ENCODE data around the gene ARID5A. TPM values are rescaled to one million over a fixed set of nuclear protein-coding genes. Genes with fewer than 3 reads are reported as not detected.

The ARID5A gene
- total RNA-seq, 1 experiment from 2014 or later, result 13.9 TPM

DNA sequence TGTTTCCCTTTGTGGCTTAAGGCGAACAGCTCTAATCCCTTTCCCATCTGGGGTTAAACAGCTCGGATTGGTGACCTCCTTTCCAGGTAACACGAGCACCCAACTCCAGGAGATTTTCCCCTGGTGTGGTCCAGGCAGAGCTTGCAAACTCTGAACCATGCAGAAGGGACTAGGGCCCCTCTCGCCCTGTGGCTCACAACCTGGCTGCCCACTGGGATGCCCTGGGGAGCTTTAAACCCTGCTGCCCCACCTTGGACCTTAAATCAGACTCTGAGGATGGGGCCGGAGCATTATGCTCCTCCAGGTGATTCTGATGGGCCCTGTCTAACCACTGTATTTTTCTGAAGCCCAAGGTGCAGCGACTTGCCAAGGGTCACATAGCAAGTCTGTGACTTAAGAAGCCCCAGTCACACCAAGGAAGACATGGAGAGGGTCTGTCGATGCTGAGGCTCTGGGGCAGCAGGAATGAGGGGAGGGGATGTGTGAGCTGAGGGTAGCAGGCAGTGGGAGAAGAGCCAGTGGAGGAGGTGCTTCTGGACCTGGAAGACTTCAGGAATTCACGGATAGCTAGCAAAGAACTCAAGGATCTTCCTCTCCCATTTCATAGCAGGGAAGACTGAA, 5.9 kb downstream of the ARID5A start:
- CTCF ChIA-PET, result interaction anchor here (1.2 to 6.6 kb wide), 4 partner anchors 7 to 33 kb away, joined by 4 to 117 read pairs (median 32); no protein-coding TSS in a partner anchor

GRCh38 chr2:96546321-96546720, 9.8 kb downstream of the ARID5A start:
- DNase-seq (ENCODE audit: low spot score), result no peak
- POLR2A ChIA-PET, result no interaction called here
- no peaks in the 10 kb centered on the region; the same call in 1 of the 2 replicates for H3K27me3 Mint-ChIP-seq (ENCODE audit: low read depth)
- CTCF ChIA-PET, result interaction anchor here (1.1 kb wide), 1 partner anchor 139 kb away, joined by 3 read pairs; no protein-coding TSS in a partner anchor
- no peak overlapping the region for H3K4me3 Mint-ChIP-seq
- peaks cover 9% of the 10 kb centered on the region for H3K9me3 Mint-ChIP-seq
- ATAC-seq, result no peak
- H3K36me3 Mint-ChIP-seq, result peaks cover 15% of the 10 kb centered on the region
- H3K27ac Mint-ChIP-seq, result no peak overlapping the region
- peaks cover 26% of the 10 kb centered on the region for H3K4me1 Mint-ChIP-seq
- TF ChIP-seq HMGA2 (CRISPR knock-in tag; IDR thresholded peaks at IDR 0.05) (no peak), SP1 (CRISPR knock-in tag; conservative IDR thresholded peaks at IDR 0.05) (no peak), ZNF121 (CRISPR knock-in tag; IDR thresholded peaks at IDR 0.05) (no peak), ZNF423 (CRISPR knock-in tag; IDR thresholded peaks at IDR 0.05) (no peak), KAT7 (CRISPR knock-in tag; IDR thresholded peaks at IDR 0.05; ENCODE audit: borderline replicate concordance) (no peak), IRF2 (CRISPR knock-in tag; IDR thresholded peaks at IDR 0.05; ENCODE audit: borderline replicate concordance, low read depth) (no peak), NFATC4 (CRISPR knock-in tag; IDR thresholded peaks at IDR 0.05) (no peak), FOXK1 (CRISPR knock-in tag; IDR thresholded peaks at IDR 0.05) (no peak), CREB1 (CRISPR knock-in tag; IDR thresholded peaks at IDR 0.05) (no peak)
- TF ChIP-seq, protein P1, sequence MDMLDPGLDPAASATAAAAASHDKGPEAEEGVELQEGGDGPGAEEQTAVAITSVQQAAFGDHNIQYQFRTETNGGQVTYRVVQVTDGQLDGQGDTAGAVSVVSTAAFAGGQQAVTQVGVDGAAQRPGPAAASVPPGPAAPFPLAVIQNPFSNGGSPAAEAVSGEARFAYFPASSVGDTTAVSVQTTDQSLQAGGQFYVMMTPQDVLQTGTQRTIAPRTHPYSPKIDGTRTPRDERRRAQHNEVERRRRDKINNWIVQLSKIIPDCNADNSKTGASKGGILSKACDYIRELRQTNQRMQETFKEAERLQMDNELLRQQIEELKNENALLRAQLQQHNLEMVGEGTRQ (CRISPR knock-in tag; IDR thresholded peaks at IDR 0.05), result no peak
- TF ChIP-seq, protein P2, sequence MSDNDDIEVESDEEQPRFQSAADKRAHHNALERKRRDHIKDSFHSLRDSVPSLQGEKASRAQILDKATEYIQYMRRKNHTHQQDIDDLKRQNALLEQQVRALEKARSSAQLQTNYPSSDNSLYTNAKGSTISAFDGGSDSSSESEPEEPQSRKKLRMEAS (CRISPR knock-in tag; IDR thresholded peaks at IDR 0.05), result no peak
- TF ChIP-seq, protein P3, sequence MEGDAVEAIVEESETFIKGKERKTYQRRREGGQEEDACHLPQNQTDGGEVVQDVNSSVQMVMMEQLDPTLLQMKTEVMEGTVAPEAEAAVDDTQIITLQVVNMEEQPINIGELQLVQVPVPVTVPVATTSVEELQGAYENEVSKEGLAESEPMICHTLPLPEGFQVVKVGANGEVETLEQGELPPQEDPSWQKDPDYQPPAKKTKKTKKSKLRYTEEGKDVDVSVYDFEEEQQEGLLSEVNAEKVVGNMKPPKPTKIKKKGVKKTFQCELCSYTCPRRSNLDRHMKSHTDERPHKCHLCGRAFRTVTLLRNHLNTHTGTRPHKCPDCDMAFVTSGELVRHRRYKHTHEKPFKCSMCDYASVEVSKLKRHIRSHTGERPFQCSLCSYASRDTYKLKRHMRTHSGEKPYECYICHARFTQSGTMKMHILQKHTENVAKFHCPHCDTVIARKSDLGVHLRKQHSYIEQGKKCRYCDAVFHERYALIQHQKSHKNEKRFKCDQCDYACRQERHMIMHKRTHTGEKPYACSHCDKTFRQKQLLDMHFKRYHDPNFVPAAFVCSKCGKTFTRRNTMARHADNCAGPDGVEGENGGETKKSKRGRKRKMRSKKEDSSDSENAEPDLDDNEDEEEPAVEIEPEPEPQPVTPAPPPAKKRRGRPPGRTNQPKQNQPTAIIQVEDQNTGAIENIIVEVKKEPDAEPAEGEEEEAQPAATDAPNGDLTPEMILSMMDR (IDR thresholded peaks at IDR 0.05), result no peak

More for the DNA sequence above, 5.9 kb downstream of the ARID5A start:
- H3K4me1 Mint-ChIP-seq, result peaks cover 43% of the 10 kb centered on the region
- ATAC-seq, result no peak
- no peak overlapping the region for H3K27ac Mint-ChIP-seq
- DNase-seq (ENCODE audit: low spot score), result no peak
- H3K9me3 Mint-ChIP-seq, result peaks cover 9% of the 10 kb centered on the region
- no peak overlapping the region for H3K4me3 Mint-ChIP-seq
- TF ChIP-seq JAZF1 (CRISPR knock-in tag; IDR thresholded peaks at IDR 0.05) (no peak), CBFB (CRISPR knock-in tag; IDR thresholded peaks at IDR 0.05; ENCODE audit: low read depth) (no peak), ELF4 (CRISPR knock-in tag; IDR thresholded peaks at IDR 0.05; ENCODE audit: low read depth) (no peak), ZNF317 (CRISPR knock-in tag; IDR thresholded peaks at IDR 0.05; ENCODE audit: borderline replicate concordance, low read depth) (no peak), EMX1 (CRISPR knock-in tag; IDR thresholded peaks at IDR 0.05) (no peak), GABPB1 (CRISPR knock-in tag; IDR thresholded peaks at IDR 0.05) (no peak), PREB (CRISPR knock-in tag; IDR thresholded peaks at IDR 0.05; ENCODE audit: borderline replicate concordance) (no peak), FOXJ3 (CRISPR knock-in tag; IDR thresholded peaks at IDR 0.05; ENCODE audit: borderline replicate concordance) (no peak), KAT7 (CRISPR knock-in tag; IDR thresholded peaks at IDR 0.05; ENCODE audit: borderline replicate concordance) (no peak), SMAD4 (CRISPR knock-in tag; IDR thresholded peaks at IDR 0.05) (no peak), GRHL2 (CRISPR knock-in tag; IDR thresholded peaks at IDR 0.05; ENCODE audit: insufficient replicate concordance, severe bottlenecking) (no peak), ZNF263 (CRISPR knock-in tag; IDR thresholded peaks at IDR 0.05; ENCODE audit: low read depth) (no peak)
- TF ChIP-seq, protein P4, sequence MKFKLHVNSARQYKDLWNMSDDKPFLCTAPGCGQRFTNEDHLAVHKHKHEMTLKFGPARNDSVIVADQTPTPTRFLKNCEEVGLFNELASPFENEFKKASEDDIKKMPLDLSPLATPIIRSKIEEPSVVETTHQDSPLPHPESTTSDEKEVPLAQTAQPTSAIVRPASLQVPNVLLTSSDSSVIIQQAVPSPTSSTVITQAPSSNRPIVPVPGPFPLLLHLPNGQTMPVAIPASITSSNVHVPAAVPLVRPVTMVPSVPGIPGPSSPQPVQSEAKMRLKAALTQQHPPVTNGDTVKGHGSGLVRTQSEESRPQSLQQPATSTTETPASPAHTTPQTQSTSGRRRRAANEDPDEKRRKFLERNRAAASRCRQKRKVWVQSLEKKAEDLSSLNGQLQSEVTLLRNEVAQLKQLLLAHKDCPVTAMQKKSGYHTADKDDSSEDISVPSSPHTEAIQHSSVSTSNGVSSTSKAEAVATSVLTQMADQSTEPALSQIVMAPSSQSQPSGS (CRISPR knock-in tag; IDR thresholded peaks at IDR 0.05; ENCODE audit: borderline replicate concordance, low read depth), result no peak
- TF ChIP-seq, protein P5, sequence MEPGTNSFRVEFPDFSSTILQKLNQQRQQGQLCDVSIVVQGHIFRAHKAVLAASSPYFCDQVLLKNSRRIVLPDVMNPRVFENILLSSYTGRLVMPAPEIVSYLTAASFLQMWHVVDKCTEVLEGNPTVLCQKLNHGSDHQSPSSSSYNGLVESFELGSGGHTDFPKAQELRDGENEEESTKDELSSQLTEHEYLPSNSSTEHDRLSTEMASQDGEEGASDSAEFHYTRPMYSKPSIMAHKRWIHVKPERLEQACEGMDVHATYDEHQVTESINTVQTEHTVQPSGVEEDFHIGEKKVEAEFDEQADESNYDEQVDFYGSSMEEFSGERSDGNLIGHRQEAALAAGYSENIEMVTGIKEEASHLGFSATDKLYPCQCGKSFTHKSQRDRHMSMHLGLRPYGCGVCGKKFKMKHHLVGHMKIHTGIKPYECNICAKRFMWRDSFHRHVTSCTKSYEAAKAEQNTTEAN (CRISPR knock-in tag; IDR thresholded peaks at IDR 0.05), result no peak
- TF ChIP-seq, protein P6, sequence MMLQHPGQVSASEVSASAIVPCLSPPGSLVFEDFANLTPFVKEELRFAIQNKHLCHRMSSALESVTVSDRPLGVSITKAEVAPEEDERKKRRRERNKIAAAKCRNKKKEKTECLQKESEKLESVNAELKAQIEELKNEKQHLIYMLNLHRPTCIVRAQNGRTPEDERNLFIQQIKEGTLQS (CRISPR knock-in tag; conservative IDR thresholded peaks at IDR 0.05), result no peak
- TF ChIP-seq, protein P7, sequence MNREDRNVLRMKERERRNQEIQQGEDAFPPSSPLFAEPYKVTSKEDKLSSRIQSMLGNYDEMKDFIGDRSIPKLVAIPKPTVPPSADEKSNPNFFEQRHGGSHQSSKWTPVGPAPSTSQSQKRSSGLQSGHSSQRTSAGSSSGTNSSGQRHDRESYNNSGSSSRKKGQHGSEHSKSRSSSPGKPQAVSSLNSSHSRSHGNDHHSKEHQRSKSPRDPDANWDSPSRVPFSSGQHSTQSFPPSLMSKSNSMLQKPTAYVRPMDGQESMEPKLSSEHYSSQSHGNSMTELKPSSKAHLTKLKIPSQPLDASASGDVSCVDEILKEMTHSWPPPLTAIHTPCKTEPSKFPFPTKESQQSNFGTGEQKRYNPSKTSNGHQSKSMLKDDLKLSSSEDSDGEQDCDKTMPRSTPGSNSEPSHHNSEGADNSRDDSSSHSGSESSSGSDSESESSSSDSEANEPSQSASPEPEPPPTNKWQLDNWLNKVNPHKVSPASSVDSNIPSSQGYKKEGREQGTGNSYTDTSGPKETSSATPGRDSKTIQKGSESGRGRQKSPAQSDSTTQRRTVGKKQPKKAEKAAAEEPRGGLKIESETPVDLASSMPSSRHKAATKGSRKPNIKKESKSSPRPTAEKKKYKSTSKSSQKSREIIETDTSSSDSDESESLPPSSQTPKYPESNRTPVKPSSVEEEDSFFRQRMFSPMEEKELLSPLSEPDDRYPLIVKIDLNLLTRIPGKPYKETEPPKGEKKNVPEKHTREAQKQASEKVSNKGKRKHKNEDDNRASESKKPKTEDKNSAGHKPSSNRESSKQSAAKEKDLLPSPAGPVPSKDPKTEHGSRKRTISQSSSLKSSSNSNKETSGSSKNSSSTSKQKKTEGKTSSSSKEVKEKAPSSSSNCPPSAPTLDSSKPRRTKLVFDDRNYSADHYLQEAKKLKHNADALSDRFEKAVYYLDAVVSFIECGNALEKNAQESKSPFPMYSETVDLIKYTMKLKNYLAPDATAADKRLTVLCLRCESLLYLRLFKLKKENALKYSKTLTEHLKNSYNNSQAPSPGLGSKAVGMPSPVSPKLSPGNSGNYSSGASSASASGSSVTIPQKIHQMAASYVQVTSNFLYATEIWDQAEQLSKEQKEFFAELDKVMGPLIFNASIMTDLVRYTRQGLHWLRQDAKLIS (CRISPR knock-in tag; IDR thresholded peaks at IDR 0.05; ENCODE audit: borderline replicate concordance), result no peak
- peaks cover 13% of the 10 kb centered on the region for H3K27me3 Mint-ChIP-seq (ENCODE audit: low read depth)
- POLR2A ChIA-PET, result no interaction called here
- H3K36me3 Mint-ChIP-seq, result peaks cover 15% of the 10 kb centered on the region
